Cardiac fibroblast (primary cell): ENCODE measurements around the gene PATJ.

Experiments
- DNase-seq, 2 donors: peaks; one replicate each; pipeline versions ENCODE4 v3.0.0 to v3.0.0-alpha.2; 2010; ENCODE audit warnings: low read depth in 2 of 2
- H3K4me3 ChIP-seq, 2 donors: replicated peaks in 1 of 2; 1 replicate in 1 of 2; 2 replicates in 1 of 2; pipeline ENCODE4 v1.5.1; 2011; ENCODE audit warnings: low read depth in 2 of 2, low read length in 2 of 2, mild to moderate bottlenecking in 2 of 2, moderate library complexity in 1 of 2
- CTCF ChIP-seq: IDR thresholded peaks from one replicate; pipeline ENCODE4 v1.5.1; 2011; ENCODE audit warnings: low read depth, mild to moderate bottlenecking, low read length, inconsistent platforms

PATJ gene

GRCh38 chr1:62082456-62083363, 340.4 kb downstream of the PATJ start:
- no peak overlapping the region for H3K4me3 ChIP-seq
- peak; percentile 97 for TF ChIP-seq CTCF
- DNase-seq = peak; percentile 61 to 63

DNA sequence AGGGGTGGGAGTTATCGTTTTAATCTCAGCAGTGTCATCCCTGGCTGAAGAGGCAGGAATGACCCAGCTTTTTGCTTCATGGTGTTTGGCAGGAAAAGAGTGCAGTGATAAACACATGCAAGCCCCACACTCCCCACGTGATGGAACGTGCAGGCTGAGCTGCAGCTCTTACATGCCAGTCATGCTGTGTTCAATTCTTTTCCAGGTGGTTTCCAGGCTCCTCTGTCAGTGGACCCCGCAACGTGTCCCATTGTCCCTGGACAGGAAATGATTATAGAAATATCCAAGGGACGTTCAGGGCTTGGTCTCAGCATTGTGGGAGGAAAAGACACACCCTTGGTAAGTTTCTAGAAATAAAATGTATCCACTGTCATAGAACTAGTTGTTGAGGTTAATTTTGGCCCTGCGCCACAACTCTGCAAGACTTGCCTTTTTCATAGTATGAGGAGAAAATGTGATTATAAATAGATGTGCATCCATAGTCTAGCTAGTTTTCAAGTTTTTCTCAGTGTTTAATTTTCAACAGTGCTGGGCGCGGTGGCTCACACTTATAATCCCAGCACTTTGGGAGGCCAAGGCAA, 342.1 kb downstream of the PATJ start:
- DNase-seq = peak; percentile 11 to 34
- no peak overlapping the region for H3K4me3 ChIP-seq
- TF ChIP-seq CTCF = no peak

GRCh38 chr1:62088439-62088838, 346.2 kb downstream of the PATJ start:
- TF ChIP-seq CTCF = no peak

GRCh38 chr1:62089570-62089969, 347.3 kb downstream of the PATJ start:
- H3K4me3 ChIP-seq = no peak overlapping the region
- DNase-seq = no peak
- no peak for TF ChIP-seq CTCF

More at GRCh38 chr1:62088439-62088838, 346.2 kb downstream of the PATJ start:
- H3K4me3 ChIP-seq = no peak overlapping the region
- DNase-seq = no peak

- H3K4me3 ChIP-seq = no peak overlapping the region
- TF ChIP-seq CTCF = no peak
- no peak for DNase-seq
These were observed 347.7 kb downstream of the PATJ start for GRCh38 chr1:62090016-62090415.

DNA sequence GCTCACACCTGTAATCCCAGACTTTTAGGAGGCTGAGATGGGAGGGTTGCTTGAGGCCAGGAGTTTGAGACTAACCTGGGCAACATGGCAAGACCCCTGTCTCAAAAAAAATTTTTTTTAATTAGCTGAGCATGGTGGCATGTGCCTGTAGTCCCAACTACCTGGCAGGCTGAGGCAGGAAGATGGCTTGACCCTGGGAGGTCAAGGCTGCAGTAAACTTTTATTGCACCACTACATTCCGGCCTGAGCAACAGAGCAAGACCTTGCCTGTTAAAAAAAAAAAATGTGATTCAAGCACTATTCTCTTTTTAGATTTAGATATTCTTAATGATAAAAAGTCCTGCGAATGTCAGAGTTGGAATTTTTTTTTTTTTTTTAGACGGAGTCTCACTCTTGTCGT, 349.8 kb downstream of the PATJ start:
- no peak for DNase-seq
- H3K4me3 ChIP-seq = no peak overlapping the region
- no peak for TF ChIP-seq CTCF
